ENCODE measurements around the gene AQP5. TPM values are rescaled to one million over a fixed set of nuclear protein-coding genes. Genes with fewer than 3 reads are reported as not detected.

AQP5 gene
- total RNA-seq, 1 experiment from 2014 or later, result 0.31 TPM

GRCh38 chr12:49946497-49946896, 15.2 kb upstream of the AQP5 start:
- Histone ChIP-seq H4K20me1 (ENCODE audit: insufficient read depth) (no peaks in the 10 kb centered on the region), H3K9me2 (ENCODE audit: insufficient read depth) (no peaks in the 10 kb centered on the region), H3K9me3 (ENCODE audit: insufficient read depth, low read depth) (no peaks in the 10 kb centered on the region), H3F3A (ENCODE audit: insufficient read depth, low read depth) (peaks cover 17% of the 10 kb centered on the region; the same call in 1 of the 2 replicates), H3K4me3 (no peak overlapping the region), H3K27me3 (ENCODE audit: insufficient read depth, low read depth) (no peaks in the 10 kb centered on the region), H2AFZ (no peak overlapping the region), H3K27ac (no peak overlapping the region), H3K4me2 (no peak overlapping the region), H3K4me1 (replicated peaks; ENCODE audit: insufficient read depth) (peaks cover 29% of the 10 kb centered on the region), H3K79me2 (ENCODE audit: low read depth) (no peaks in the 10 kb centered on the region), H3K36me3 (ENCODE audit: low read depth) (no peaks in the 10 kb centered on the region)
- intact Hi-C loops (cut with micrococcal nuclease; ENCODE audit: unreplicated experiment), result no loop called here
- no TSS peak for BruUV-seq (replicated peaks)
- POLR2A ChIA-PET (ENCODE audit: unreplicated experiment), result no interaction called here
- CTCF ChIA-PET, result interaction anchor here (0.8 to 1.9 kb wide), 6 partner anchors 9 to 77 kb away, joined by 3 to 12 read pairs (median 6); no protein-coding TSS in a partner anchor
- no peak for TF ChIP-seq CTCF (conservative IDR thresholded peaks at IDR 0.05)
- TF ChIP-seq EZH2 (IDR thresholded peaks at IDR 0.05; ENCODE audit: low read depth), result no peak
- no peak for DNase-seq

- Histone ChIP-seq H3K79me2 (ENCODE audit: low read depth) (no peaks in the 10 kb centered on the region), H3K4me2 (no peak overlapping the region), H4K20me1 (ENCODE audit: insufficient read depth) (no peaks in the 10 kb centered on the region), H3K36me3 (ENCODE audit: low read depth) (no peaks in the 10 kb centered on the region), H3K4me3 (no peak overlapping the region), H3K9me3 (ENCODE audit: insufficient read depth, low read depth) (no peaks in the 10 kb centered on the region), H3K27me3 (ENCODE audit: insufficient read depth, low read depth) (no peaks in the 10 kb centered on the region), H3K27ac (no peak overlapping the region), H3K4me1 (replicated peaks; ENCODE audit: insufficient read depth) (peaks cover 22% of the 10 kb centered on the region), H2AFZ (no peak overlapping the region), H3F3A (ENCODE audit: insufficient read depth, low read depth) (peaks cover 17% of the 10 kb centered on the region; the same call in 1 of the 2 replicates), H3K9me2 (ENCODE audit: insufficient read depth) (no peaks in the 10 kb centered on the region)
- BruUV-seq (replicated peaks), result no TSS peak
- no peak for TF ChIP-seq EZH2 (IDR thresholded peaks at IDR 0.05; ENCODE audit: low read depth)
- no peak for TF ChIP-seq CTCF (conservative IDR thresholded peaks at IDR 0.05)
- no peak for DNase-seq
- CTCF ChIA-PET, result interaction anchor here (0.6 kb wide), 1 partner anchor 207 kb away, joined by 8 read pairs; no protein-coding TSS in a partner anchor
- intact Hi-C loops (cut with micrococcal nuclease; ENCODE audit: unreplicated experiment), result no loop called here
- POLR2A ChIA-PET (ENCODE audit: unreplicated experiment), result no interaction called here
Measured at GRCh38 chr12:49947593-49948226, 14.0 kb upstream of the AQP5 start.

- ChIA-PET POLR2A (ENCODE audit: unreplicated experiment) (no interaction called here), CTCF (interaction anchor here (0.5 to 1.1 kb wide), 2 partner anchors 14 to 48 kb away, joined by 4 read pairs; no protein-coding TSS in a partner anchor)
- no peaks in the 10 kb centered on the region for H3K9me2 ChIP-seq (ENCODE audit: insufficient read depth)
- H3K27me3 ChIP-seq (ENCODE audit: insufficient read depth, low read depth), result no peaks in the 10 kb centered on the region
- no peak overlapping the region for H3K4me2 ChIP-seq
- peaks cover 14% of the 10 kb centered on the region for H3K4me1 ChIP-seq (replicated peaks; ENCODE audit: insufficient read depth)
- intact Hi-C loops (cut with micrococcal nuclease; ENCODE audit: unreplicated experiment), result no loop called here
- no peak overlapping the region for H3K4me3 ChIP-seq
- no peak for DNase-seq
- no peaks in the 10 kb centered on the region for H3K36me3 ChIP-seq (ENCODE audit: low read depth)
- H3K27ac ChIP-seq, result no peak overlapping the region
- TF ChIP-seq CTCF (conservative IDR thresholded peaks at IDR 0.05) (no peak), EZH2 (IDR thresholded peaks at IDR 0.05; ENCODE audit: low read depth) (no peak)
- no TSS peak for BruUV-seq (replicated peaks)
- H2AFZ ChIP-seq, result no peak overlapping the region
- peaks cover 12% of the 10 kb centered on the region; the same call in 1 of the 2 replicates for H3F3A ChIP-seq (ENCODE audit: insufficient read depth, low read depth)
- H3K9me3 ChIP-seq (ENCODE audit: insufficient read depth, low read depth), result no peaks in the 10 kb centered on the region
- no peaks in the 10 kb centered on the region for H4K20me1 ChIP-seq (ENCODE audit: insufficient read depth)
- H3K79me2 ChIP-seq (ENCODE audit: low read depth), result no peaks in the 10 kb centered on the region
Measured at GRCh38 chr12:49948866-49949845, 12.5 kb upstream of the AQP5 start.

Data from PC-9 (cell line).